AG04450 (cell line): Measurements from ENCODE around the gene LRRC32. TPM values are rescaled to one million over a fixed set of nuclear protein-coding genes. Genes with fewer than 3 reads are reported as not detected.

Experiments
- CTCF ChIA-PET: fragments of 300-600, 350-600 bp; formaldehyde crosslinking; extraction: SDS; loops from one replicate; lab custom pipeline; 2022; ENCODE audit warnings: antibody characterized with exemption, inconsistent platforms; lab: Charles Lee
- POLR2A ChIA-PET: fragments of 350-600 bp; formaldehyde crosslinking; extraction: SDS; loops from one replicate; lab custom pipeline; 2021; ENCODE audit warnings: antibody characterized with exemption, inconsistent platforms; lab: Yijun Ruan, JAX
- DNase-seq: peaks from one replicate; pipeline ENCODE4 v3.0.0-alpha.2; 2011; ENCODE audit warnings: low read depth, low spot score
- H3K27ac ChIP-seq: one replicate; pipeline ENCODE4 v1.5.1; 2012; ENCODE audit warnings: low read depth, low read length, control low read depth
- H3K27me3 ChIP-seq: one replicate; pipeline ENCODE4 v1.6.0; 2012; ENCODE audit warnings: low read length; ENCODE audit not compliant: control insufficient read depth, insufficient read depth
- H3K4me3 ChIP-seq: 2 replicates; pipeline ENCODE4 v1.5.1; 2011; ENCODE audit warnings: mild to moderate bottlenecking, low read depth, low read length, control low read depth
- H3K9me3 ChIP-seq: 2 replicates; pipeline ENCODE4 v1.5.1; 2012; ENCODE audit warnings: low read length; ENCODE audit not compliant: control insufficient read depth, insufficient read depth
- CTCF ChIP-seq: IDR thresholded peaks from 2 replicates; pipeline ENCODE4 v1.5.1; 2011; ENCODE audit warnings: low read depth, low read length, control low read depth, inconsistent platforms
- polyA plus RNA-seq: library from polyadenylated mRNA; depleted of rRNA; stranded (reverse); fragments of >200 nt; gene quantifications from 2 replicates; pipeline ENCODE4 v1.2.3, GENCODE V29; 2011

LRRC32 gene
- polyA plus RNA-seq, 1 experiment, result 10.9 TPM

GRCh38 chr11:76673176-76674142 is 2.9 kb upstream of the LRRC32 start:
- Histone ChIP-seq H3K27me3 (no peaks in the 10 kb centered on the region), H3K27ac (no peak overlapping the region), H3K4me3 (no peak overlapping the region), H3K9me3 (no peaks in the 10 kb centered on the region)
- TF ChIP-seq CTCF, result no peak
- POLR2A ChIA-PET, result interaction anchor here (1.7 kb wide), 1 partner anchor 20 kb away, joined by 4 read pairs; no protein-coding TSS in a partner anchor
- CTCF ChIA-PET, result interaction anchor here (1.0 to 1.1 kb wide), 2 partner anchors 75 to 466 kb away, joined by 3 to 4 read pairs; no protein-coding TSS in a partner anchor
- no peak for DNase-seq

GRCh38 chr11:76672431-76673175 is 2.1 kb upstream of the LRRC32 start:
- CTCF ChIA-PET, result interaction anchor here (1.0 to 2.1 kb wide), 3 partner anchors 7 to 465 kb away, joined by 3 to 9 read pairs (median 4); no protein-coding TSS in a partner anchor
- no peaks in the 10 kb centered on the region for H3K9me3 ChIP-seq
- TF ChIP-seq CTCF, result no peak
- H3K27ac ChIP-seq, result no peak overlapping the region
- H3K27me3 ChIP-seq, result no peaks in the 10 kb centered on the region
- DNase-seq, result no peak
- POLR2A ChIA-PET, result interaction anchor here (1.7 kb wide), 1 partner anchor 19 kb away, joined by 4 read pairs; no protein-coding TSS in a partner anchor
- H3K4me3 ChIP-seq, result no peak overlapping the region

- POLR2A ChIA-PET, result interaction anchor here (1.7 to 2.4 kb wide), 2 partner anchors 17 to 18 kb away, joined by 4 to 11 read pairs; no protein-coding TSS in a partner anchor
Measured at GRCh38 chr11:76671626-76672309, 1.2 kb upstream of the LRRC32 start.

GRCh38 chr11:76671237-76671592 is 668 bp upstream of the LRRC32 start:
- ChIA-PET CTCF (interaction anchor here (1.3 to 2.1 kb wide), 2 partner anchors 9 to 72 kb away, joined by 7 to 9 read pairs; no protein-coding TSS in a partner anchor), POLR2A (interaction anchor here (1.1 to 2.4 kb wide), 2 partner anchors 17 to 49 kb away, joined by 3 to 11 read pairs; no protein-coding TSS in a partner anchor)
- Histone ChIP-seq H3K4me3 (peak overlapping the region; percentile 63), H3K27me3 (no peaks in the 10 kb centered on the region), H3K9me3 (no peaks in the 10 kb centered on the region), H3K27ac (no peak overlapping the region)
- no peak for TF ChIP-seq CTCF
- no peak for DNase-seq

More at GRCh38 chr11:76671626-76672309, 1.2 kb upstream of the LRRC32 start:
- no peak for DNase-seq
- CTCF ChIA-PET, result interaction anchor here (1.1 to 2.1 kb wide), 3 partner anchors 8 to 73 kb away, joined by 3 to 9 read pairs (median 7); no protein-coding TSS in a partner anchor
- no peak overlapping the region for H3K4me3 ChIP-seq
- no peaks in the 10 kb centered on the region for H3K9me3 ChIP-seq
- H3K27me3 ChIP-seq, result no peaks in the 10 kb centered on the region
- no peak for TF ChIP-seq CTCF
- H3K27ac ChIP-seq, result no peak overlapping the region
